GM12875 (cell line): ENCODE measurements around the gene LAMA1.

Experiments used
- H3K4me3 ChIP-seq: one replicate; pipeline ENCODE4 v1.5.1; 2011; ENCODE audit warnings: low read depth, low read length, control low read depth
- TF ChIP-seq, protein P1 (sequence below): IDR thresholded peaks from 2 replicates; pipeline ENCODE4 v1.5.1; 2011; ENCODE audit warnings: low read depth, mild to moderate bottlenecking, control low read depth, inconsistent platforms, low read length, moderate library complexity, borderline replicate concordance; ENCODE audit not compliant: insufficient read depth

The LAMA1 gene

DNA sequence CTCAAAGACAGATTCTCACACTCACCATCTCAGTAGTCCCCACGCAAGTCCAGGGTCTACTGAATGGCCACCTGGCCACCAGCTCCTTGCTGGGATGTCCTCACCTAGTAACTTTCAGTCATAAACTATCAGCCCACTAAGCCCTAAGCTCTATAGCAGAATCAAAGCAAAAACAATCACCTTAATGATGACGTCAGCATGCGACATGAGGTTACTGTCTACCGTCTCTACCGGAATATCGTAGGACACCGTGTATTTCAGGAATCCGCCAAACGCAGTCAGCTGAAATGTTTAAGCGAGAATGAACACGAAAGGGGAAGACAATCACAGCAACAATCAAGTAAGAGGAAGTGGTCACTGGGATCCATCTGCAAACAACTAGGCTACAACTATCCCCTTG is 81.8 kb downstream of the LAMA1 start:
- TF ChIP-seq, protein P1, sequence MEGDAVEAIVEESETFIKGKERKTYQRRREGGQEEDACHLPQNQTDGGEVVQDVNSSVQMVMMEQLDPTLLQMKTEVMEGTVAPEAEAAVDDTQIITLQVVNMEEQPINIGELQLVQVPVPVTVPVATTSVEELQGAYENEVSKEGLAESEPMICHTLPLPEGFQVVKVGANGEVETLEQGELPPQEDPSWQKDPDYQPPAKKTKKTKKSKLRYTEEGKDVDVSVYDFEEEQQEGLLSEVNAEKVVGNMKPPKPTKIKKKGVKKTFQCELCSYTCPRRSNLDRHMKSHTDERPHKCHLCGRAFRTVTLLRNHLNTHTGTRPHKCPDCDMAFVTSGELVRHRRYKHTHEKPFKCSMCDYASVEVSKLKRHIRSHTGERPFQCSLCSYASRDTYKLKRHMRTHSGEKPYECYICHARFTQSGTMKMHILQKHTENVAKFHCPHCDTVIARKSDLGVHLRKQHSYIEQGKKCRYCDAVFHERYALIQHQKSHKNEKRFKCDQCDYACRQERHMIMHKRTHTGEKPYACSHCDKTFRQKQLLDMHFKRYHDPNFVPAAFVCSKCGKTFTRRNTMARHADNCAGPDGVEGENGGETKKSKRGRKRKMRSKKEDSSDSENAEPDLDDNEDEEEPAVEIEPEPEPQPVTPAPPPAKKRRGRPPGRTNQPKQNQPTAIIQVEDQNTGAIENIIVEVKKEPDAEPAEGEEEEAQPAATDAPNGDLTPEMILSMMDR: no peak
- H3K4me3 ChIP-seq: no peak overlapping the region

DNA sequence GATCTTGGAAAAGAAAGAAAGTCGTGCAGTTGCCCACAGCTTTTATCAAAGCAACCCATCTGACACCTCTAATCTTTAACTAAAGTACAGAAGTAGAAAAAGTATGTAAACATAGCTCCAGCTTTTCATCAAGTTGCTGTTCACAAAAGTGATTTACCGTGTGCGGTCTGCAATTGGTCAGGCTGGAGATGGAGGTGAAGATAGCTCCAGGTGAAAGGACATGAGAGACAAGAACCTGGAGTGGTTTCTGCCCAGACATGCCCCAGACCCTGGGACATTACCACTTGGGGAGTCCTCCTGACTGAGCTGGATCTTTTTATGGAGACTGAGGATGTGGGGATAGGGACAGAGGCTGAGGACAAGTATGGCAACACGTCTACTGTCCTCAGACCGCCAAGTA is 82.7 kb downstream of the LAMA1 start:
- H3K4me3 ChIP-seq: no peak overlapping the region
- TF ChIP-seq, protein P1: no peak

DNA sequence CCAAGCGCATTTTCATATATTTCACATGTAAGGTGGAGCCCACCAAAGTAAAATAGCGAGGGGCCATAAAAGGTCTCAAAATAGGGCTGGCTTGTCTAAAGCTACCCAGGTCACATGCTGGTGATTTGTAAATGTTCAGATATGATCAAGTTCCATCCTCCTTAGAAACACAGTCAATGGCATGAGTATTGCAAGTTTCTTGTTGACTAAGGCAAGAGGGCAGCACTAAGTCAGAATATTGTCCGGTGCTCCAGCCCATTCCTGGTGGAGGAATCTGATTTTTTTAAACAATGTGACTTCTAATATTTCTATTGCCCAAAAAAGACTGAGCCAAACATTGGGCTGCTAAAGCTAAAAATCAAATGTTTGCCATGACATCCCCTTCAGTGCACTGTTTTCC is 85.1 kb downstream of the LAMA1 start:
- no peak overlapping the region for H3K4me3 ChIP-seq
- TF ChIP-seq, protein P1: no peak

DNA sequence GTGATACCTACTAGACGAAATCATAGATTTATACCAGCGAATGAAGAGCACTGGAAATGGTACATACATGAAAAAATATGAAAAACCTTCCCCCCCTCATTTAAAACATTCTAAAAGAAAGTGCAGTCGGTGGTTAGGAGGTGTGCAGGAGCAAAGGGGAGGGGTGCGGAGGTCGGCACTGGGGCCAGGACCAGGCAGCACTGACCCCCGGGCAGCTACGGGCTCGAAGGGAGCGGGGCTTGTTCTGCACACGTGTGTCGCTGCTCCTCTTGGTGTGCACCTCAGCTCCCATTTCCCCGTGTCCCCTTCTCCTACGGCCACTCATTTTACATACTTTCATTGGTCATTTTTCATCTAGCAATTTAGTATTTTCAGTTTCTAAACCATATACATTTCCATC is 89.0 kb downstream of the LAMA1 start:
- TF ChIP-seq, protein P1: no peak

DNA sequence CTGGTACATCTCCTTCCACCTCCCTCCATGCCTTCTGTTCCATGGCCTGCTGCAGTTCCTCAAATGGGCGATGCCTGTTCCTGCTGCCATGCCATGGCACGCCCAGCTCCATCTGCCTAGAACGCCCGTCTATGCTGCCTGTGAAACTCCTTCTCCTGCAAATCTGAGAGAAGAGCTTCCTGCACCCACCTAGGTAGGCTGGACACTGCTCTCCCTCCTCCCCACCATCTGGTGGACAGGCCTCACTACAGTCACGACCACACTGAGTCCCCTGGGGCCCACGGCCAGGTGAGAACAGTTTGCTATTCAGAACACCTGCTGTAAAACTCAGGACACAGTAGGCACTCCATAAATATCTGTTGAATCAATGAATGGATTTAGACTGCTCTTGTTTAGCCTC is 92.4 kb downstream of the LAMA1 start:
- H3K4me3 ChIP-seq: no peak overlapping the region
- TF ChIP-seq, protein P1: no peak

More for the DNA sequence above, 89.0 kb downstream of the LAMA1 start:
- no peak overlapping the region for H3K4me3 ChIP-seq

DNA sequence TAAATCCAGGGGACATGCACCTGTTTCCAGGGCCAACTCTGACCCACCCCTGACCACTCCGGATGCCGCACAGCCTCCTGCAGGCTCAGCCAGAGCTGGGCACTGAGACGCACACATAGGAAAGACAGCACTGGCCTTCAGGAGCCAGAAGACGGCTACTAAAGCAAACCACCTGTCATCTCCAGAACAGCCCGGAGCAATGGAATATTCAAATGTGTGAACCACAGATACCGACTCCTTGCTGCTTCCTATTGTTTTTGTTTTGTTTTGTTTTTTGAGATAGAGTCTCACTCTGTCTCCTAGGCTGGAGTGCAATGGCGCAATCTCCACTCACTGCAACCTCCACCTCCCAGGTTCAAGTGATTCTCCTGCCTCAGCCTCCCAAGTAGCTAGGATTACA is 94.0 kb downstream of the LAMA1 start:
- H3K4me3 ChIP-seq: no peak overlapping the region
- TF ChIP-seq, protein P1: no peak

DNA sequence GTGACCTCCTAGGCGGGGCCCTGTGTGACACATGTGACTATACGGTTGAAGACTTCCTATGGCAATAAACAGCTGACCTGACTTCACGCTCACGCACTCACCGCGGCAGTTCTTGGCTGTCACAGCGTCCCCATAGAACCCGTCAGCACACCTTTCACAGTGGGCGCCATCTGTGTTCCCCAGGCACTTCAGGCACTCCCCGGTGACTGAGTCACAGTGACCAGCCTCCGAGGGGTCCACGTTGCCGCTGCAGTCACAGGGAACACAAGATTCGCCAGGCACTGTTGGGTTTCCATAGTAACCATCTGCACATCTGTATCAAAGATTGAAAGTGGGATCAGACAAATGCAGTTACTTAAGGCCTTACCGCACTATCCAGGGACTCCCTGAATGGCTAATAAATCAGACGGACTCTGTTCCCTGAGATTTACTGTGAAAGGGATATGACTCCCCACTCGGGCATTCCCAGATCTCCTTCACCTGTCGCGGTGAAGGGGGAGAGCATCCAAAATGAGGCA is 94.5 kb downstream of the LAMA1 start:
- no peak overlapping the region for H3K4me3 ChIP-seq
- TF ChIP-seq, protein P1: no peak
